Activated T-cell treated with anti-CD3 and anti-CD28 coated beads for 48 hours (primary cell): ENCODE measurements around the gene ZNF12.
"Not testable (repeated sequence)": the region's sequence is repeated elsewhere in the genome, so short reads cannot be mapped to it uniquely, and the experiment has no call there.

Experiments
- DNase-seq: peaks from one replicate; pipeline ENCODE4 v3.0.0-alpha.2; 2020; ENCODE audit warnings: low read depth

The ZNF12 gene

DNA sequence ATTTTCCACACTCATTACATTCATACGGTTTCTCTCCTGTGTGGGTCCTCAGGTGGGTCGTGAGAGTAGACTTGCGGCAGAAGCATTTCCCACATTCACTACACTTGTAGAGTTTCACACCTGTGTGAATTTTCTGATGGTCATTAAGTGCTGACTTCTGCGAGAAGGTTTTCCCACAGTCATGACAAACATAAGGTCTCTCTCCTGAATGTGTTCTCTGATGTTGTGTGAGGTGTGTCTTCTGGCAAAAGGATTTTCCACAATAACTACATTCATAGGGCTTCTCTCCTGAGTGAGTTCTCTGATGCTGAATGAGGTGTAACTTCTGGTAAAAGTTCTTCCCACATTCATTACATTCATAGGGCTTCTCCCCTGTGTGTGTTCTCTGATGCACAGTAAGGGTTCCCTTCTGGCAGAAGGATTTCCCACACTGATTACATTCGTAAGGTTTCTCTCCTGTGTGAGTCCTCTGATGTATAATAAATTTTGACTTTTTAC lies 15.1 kb downstream of the ZNF12 start:
- no peak for DNase-seq

DNA sequence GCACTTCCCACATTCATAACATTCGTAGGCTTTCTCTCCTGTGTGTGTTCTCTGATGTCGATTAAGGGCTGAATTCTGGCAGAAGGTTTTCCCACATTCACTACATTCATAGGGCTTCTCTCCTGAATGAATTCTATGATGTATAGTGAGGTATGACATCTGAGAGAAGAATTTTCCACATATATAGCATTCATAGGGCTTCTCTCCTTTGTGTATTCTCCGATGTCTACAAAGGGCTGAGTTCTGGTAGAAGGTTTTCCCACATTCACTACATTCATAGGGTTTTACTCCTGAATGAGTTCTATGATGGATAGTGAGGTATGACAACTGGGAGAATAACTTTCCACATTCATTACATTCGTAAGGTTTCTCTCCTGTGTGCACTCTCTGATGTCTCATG lies 15.6 kb downstream of the ZNF12 start:
- DNase-seq: no peak

DNA sequence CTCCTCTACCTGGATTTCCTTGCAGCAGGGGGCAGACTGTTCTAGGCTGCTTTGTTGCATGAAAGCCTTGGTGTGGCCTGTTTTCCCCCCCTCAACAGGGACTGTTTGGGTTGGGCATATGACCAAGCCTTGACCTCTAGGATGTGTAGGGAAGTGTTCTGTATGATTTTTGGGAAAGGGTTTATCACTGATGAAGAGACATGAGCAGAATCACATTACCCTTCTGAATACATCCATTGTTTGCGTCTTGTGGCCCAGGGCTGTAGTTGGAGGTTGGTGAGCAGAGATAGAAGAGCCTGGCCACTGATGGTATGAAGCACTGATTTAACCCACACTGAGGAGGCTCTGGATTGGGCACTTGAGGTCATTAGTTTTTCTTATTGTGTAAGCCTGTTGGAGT lies 26.6 kb downstream of the ZNF12 start:
- DNase-seq: no peak

DNA sequence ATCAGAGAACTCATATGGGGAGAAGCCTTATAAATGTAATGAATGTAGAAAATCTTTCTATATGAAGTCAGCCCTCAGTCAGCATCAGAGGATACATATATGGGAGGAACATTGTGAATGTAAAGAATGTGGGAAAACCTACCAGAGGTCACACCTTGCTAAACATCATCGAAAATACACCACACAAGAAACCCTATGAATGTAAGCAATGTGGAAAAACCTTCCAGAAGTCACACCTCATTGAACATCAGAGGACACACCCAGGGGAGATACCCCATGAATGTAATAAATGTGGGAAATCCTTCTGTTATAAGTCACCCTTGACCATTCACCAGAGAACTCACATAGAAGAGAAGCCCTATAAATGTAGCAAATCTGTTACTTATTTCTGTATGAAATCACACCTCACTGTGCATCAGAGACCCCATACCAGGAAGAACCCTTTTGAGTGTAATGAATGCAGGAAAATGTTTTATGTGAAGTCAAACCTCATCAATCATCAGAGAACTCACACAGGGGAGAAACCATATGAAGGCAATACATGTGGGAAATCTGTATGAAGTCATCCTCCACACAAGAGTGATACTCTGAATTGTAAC lies 30.8 kb downstream of the ZNF12 start:
- no peak for DNase-seq

DNA sequence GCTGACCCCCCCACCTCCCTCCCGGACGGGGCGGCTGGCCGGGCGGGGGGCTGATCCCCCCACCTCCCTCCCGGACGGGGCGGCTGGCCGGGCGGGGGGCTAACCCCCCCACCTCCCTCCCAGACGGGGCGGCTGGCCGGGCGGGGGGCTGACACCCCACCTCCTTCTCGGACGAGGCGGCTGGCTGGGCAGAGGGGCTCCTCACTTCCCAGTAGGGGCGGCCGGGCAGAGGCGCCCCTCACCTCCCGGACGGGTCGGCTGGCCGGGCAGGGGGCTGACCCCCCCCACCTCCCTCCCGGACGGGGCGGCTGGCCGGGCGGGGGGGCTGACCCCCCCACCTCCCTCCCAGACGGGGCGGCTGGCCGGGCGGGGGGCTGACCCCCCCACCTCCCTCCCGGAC lies 35.9 kb downstream of the ZNF12 start:
- not testable (repeated sequence) for DNase-seq

DNA sequence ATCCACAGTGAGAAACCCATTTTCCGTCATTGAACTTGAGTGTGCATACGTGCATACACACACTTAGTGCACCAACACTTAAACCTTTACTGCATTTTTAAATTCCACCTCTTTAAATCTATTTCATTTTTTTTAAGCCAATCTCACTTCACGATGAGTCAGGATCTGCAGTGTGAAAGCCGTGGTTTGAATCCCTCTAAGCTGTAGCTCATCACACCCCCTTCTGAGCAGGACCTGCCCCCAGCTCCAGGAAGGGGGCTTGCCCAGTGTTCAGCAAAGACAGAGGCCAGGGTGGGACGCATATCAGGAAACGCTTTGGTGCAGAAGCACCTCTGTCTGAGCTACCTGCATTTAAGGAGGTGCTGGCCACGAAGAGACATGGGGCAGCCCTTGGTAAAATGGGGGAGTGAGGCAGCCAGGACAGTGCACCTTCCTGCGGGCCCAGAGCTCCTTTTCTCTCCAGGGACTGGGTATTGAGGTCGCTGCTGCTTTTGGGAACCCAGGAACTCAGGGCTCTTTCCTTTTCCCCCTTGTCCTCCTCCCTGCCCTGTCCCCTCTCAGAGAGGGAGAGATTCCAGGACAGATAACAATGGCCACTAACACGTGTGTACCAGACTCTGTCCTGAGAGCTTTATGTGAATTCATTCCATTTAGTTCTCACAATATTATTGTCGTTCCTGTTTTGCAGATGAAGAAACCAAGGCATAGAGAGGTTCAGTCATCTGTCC lies 48.0 kb downstream of the ZNF12 start:
- no peak for DNase-seq

DNA sequence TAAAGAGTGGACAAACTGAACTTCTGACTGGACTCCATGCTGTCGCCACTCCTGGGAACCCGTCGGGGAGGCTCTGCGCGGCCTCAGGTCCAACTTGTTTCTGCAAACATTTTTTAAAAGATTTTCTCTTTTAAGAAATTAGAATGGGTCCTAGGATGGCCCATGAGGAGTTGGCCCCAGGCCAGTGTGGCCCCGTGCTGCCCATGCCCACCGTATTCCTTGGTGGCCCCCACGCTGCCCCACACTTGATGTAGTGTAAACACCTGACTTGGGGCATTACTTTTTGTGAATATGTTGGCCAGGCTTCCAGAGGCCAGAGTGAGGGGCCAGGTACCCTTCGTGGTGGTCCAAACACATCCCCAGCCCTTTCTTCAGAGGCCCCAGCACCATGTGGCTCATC lies 50.3 kb downstream of the ZNF12 start:
- no peak for DNase-seq

DNA sequence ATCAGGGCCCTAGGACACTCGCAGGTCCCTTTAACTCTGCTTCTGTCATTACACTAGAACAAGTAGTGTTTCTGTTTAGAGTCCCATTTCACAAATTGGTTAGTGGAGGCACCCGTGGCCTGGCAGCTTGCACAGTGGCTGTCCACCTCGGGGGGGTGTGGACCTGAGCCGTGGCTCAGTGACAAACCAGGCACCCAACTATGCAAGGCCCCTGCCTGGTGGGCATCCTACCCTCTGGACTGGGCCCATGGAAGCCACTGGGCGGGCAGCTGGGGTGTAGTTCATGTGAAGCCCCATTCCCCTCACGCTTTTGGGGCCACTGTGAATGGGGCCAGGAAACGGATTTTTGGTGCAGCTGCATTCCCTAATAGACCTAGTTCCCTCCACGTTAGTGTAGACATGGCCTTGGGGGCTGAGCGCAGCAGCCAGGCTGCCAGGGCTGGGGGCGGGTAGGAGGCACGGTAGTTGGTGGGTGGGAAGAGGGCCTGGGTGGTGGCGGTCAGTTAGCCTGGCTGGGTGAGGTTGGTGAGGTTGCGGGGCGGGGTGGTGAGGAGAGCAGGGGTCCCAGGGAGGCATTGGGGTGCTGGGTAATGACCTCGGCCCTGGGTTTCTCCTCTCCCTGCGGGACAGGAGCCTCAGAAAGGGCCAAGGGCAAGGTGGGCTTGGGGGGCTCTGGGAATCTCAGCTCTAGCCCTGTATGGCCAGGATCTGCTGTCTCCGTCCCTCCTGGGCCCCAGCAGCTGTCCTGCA lies 50.9 kb downstream of the ZNF12 start:
- no peak for DNase-seq

DNA sequence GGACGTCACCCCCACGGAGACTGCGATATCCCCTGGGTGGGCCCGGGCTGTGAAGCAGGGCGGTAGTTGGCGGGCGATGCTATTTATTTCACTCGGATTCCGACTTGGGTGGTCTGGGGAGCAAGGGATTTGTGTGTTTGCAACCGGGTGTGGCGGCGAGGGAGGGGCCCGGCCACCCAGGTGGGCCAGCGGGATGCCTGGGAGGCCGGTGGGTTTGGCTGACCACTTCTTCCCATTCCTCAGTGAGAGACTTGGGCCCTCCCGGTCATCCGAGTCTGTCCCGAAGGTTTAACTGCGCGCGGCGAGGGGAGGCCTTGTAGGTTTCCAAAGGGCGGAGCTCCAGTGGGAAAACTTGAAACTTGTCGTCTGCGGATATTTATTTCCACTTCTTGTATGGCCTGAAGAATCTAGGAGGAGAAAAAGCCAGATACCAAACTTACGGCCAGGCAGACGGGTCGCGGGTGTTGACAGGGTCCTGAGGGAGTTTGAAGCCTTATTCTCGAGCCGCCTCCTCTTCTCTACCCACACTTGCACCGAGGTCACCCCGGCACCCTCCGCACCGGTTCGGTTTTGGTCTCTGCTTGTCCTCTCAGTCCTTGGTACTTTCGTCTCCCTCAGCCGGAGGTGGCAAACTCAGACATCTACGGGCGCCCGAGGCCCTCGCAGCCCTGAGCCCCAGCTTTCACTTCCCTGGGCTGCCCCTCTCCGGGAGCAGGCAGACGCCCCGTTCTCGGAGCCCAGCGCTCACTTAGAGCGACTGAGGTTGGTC lies 51.7 kb downstream of the ZNF12 start:
- no peak for DNase-seq

DNA sequence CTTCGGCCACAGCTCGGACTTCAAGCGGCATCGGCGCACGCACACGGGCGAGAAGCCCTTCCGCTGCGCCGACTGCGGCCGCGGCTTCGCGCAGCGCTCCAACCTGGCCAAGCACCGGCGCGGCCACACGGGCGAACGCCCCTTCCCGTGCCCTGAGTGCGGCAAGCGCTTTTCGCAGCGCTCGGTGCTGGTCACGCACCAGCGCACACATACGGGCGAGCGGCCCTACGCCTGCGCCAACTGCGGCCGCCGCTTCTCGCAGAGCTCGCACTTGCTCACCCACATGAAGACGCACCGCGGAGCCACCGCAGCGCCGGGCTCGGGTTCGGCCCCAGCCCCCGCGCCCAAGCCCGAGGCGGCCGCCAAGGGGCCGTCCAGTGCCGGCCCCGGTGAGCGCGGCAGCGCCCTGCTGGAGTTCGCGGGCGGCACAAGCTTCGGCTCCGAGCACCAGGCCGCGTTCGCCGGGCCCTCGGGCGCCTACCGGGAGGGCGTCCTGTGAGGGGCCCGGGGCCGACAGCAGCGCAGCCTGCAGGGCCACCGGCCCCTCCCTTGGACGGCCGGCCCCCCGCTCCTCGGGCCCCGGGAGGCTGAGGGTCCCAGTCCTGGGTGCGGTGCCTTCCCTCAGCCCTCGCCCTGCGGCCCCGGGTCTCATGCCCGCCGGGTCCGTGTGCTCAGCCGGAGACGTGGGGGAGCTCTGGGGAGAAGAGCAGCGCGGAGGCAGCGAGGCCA lies 52.5 kb downstream of the ZNF12 start:
- DNase-seq: no peak

DNA sequence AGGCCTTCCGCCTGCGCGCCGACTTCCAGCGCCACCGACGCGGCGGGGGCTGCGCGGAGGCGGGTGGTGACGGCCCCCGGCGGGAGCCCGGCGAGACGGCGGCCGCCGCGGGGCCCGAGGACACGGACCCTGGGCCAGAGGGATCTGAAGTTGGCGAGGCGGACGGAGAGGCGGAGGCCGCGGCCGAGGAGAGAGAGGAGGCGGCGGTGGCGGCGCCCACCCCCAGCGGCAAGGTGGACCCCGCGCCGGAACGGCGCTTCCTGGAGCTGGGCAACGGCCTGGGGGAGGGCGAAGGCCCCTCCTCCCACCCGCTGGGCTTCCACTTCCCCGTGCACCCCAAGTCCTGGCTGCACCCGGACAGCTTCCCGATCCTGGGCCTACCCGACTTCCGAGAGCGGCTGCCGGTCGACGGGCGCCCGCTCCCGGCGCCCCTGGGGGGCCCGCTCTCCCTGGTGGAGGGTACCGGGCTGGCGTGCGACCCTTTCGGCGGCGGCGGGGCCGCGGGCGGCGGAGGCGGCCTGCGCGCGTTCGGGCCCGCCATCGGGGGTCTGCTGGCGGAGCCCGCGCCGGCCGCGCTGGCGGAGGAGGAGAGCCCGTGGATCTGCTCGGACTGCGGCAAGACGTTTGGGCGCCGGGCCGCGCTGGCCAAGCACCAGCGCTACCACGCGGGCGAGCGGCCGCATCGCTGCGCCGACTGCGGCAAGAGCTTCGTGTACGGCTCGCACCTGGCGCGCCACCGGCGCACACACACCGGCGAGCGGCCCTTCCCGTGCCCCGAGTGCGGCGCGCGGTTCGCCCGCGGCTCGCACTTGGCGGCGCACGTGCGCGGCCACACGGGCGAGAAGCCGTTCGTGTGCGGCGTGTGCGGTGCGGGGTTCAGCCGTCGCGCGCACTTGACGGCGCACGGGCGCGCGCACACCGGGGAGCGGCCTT lies 53.4 kb downstream of the ZNF12 start:
- no peak for DNase-seq

DNA sequence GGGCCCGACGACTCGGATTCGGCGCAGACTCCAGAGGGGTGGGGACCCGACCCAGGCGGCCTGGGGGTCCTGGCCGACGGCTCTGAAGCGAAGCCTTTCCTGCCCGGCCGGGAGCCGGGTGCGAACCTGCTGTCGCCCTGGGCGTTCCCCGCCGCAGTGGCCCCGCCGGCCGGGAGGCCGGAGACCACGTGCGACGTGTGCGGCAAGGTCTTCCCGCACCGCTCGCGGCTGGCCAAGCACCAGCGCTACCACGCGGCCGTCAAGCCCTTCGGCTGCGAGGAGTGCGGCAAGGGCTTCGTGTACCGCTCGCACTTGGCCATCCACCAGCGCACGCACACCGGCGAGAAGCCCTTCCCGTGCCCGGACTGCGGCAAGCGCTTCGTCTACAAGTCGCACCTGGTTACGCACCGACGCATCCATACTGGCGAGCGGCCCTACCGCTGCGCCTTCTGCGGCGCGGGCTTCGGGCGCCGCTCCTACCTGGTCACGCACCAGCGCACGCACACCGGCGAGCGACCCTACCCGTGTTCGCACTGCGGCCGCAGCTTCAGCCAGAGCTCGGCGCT lies 54.2 kb downstream of the ZNF12 start:
- no peak for DNase-seq

DNA sequence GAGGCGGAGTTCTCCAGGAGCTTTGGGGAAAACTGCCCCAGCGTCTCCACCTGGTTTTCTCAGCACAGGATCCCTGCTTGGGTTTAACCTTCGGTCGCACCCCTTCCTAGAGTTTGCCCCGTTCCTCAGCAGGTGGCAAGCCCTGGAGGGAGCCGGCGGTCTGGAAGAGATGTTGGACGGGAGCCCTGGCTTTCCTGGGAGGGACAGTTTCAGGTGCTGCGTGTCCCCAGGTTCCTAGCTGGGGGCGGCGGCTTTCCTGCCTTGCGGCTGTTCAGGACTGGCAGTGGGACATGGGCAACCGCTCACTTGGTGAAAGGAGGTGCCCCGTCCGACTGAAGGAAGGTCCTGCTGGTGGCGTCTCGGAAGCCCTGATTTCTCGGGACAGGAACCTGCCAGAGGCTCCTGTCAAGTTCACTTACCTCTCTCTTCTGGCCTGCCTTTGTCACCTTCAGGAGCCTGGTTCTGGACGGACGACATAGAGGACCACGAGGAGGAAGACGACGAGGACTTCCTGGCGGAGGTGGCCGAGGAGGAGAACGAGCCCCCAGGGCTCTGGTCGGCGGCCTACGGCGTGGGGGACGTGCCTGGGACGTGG lies 54.8 kb downstream of the ZNF12 start:
- DNase-seq: no peak

DNA sequence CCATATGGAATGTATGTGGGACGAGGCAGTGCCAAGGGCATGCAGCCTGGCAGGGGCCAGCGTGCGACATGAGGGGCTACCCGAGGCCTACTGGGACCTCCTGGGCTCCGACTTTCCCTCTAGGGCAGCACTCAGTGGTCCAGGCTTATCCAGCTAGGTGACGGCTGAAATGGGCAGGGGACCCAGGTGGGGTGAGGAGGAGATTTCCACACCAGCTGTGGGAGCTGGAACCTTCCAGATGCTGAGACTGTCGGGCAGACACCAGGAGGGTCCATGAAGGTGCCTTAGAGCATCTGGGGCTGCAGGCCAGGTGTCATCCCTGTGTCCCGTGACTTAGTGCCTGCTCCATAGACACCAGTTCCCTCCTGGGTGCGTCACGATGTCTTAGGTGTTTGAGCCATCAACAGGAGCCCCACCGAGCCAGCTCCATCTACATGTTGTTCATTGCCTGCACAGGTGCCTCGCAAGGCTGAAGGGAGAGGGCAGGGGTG lies 56.2 kb downstream of the ZNF12 start:
- DNase-seq: no peak

DNA sequence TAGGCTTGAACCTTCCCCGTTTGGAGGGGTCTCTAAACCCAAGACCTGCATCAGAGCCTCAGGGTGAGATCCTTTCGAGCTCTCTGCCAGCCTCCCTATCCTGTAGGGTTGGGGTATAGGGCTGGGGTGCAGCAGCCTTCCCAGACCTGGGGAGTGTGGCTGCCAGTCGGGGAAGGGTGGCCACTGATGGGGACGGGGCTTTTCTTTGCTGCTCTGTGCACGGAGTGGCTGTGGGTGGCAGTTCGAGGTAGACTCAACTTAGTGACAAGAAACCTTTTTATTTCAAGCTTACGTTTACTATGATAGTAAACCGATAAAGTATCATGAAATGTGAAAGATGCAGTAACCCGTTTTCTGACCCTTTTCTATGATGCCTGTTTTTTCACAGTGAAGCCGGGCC lies 56.7 kb downstream of the ZNF12 start:
- DNase-seq: no peak

DNA sequence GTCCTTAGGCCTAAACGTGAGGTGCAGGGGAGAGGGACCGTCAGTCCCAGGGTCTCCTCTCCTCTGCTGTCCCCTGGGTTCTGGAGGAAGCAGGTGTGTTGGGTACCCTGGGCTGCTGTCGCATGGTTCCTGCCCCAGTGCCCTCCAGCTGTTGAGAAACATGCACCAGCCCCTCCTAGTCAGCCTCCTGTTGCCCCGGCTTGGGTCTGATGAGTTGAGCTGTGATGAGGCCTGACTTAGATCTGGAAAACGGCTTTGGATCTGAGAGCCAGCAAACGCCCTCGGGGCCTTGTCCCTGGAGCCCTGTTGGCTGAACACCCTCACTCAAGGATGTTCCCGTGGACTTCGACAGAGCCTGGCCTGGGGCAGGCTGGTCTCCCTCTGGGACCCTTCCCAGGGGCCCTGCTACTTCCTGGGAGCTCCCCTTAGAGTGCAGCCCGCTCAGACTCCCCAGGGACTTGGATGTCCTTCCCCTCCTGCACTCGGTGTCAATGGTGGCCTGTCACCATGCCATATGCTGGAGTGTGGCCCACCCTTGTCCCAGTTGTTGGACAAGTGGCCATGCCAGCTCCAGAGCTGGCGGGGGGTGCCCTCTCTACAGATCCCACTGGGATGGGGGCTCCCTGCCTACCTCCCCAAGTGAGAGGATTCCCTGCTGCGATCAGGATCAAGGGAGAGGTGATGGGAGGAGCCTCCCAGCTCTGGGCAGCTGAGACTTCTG lies 57.3 kb downstream of the ZNF12 start:
- no peak for DNase-seq

DNA sequence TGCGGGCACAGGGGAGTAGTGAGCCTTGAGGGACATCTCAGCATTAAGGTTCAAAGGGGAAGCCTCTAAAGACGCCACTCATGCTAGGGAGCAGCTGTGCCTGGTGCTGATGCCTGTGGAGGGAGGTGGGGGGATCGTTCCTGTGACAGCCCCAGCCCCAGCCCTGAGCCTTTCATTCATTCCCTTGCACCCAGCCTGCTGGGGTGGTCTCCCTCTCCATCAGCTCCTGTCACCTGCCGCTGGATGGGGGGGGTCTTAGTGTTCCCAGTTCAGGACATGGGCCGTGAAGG lies 58.0 kb downstream of the ZNF12 start:
- no peak for DNase-seq

DNA sequence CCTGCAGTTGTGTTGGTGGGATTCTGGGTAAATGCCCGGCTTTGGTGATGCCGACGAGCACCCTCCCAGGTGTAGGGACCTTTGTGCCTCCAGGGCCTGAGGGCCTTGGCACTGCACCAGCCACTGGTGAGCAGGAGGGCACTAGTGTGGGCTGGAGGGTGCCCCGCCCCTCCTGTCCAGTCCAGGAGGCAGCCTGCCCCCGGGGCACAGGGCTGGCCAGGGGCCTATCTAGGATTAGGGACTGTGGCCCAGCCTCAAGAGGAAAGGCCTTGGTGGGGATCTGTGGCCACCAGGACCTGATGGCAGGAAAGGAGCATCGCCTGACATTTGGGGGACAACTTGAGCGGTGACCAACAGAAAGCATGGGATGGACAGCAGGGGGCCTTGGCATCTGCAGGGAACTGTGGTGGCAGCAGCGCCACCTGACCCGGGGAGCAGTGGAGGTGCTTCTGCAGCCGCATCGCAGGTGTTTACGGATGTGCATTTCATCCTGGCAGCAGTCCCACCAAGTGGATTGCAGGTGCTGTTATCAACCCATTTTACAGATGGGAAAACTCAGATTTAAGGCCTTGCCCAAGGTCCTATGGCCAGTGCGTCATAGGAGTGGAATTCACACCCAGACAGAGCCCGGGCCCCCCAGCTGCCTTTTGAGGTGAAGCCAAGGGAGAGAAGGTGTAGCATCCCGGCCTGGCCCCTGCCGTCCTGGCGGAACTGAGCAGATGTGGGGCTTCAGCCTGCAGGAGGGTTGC lies 58.5 kb downstream of the ZNF12 start:
- no peak for DNase-seq

DNA sequence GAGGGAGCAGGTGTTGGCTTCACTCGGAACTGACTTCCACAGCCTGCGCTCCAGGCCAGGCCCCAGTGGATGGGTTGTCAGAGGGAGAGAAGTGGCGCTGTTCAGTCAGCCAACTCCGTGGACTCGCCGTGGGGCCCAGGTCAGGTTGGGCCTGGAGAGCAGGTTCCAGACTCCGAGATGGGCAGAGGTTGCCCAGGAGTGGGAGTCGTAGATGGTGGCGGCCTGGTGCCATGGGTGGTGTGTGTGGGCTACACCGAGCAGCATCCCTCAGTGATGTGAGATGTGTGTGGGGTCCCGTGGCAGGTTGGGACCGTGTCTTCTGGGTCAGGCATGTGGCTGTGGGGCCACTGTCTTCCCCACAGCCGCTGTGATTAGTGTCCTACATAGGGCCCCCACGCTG lies 59.2 kb downstream of the ZNF12 start:
- DNase-seq: no peak
